NCI-H2171 (cell line): ENCODE results near the gene ZNF541.
"Not testable (repeated sequence)": the region's sequence is repeated elsewhere in the genome, so short reads cannot be mapped to it uniquely, and the experiment has no call there.

Experiments used
- DNase-seq: peaks from one replicate; lab custom pipeline; 2025; lab: John Stamatoyannopoulos, UW

Gene ZNF541

DNA sequence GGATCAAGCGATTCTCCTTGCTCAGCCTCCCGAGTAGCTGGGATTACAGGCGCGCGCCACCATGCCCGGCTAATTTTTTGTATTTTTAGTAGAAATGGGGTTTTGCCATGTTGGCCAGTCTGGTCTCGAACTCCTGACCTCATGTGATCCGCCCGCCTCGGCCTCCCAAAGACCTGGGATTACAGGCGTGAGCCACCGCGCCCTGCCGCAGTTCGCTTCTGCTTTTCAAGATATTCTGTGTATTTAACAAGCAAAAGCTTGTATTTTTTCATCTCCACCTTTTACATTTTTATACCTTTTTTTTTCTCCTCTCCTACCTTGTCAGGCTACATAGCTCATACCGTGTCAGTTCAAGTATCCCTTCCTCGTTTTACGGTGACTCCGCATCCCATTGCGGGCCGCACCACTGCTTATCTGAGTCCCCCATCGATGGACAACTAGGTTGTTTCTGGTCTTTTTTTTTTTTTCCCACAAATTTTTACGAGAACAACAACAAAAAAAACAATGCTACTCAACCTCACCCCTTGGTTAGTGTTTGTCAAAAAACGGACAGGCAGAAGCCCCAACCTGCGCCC lies 26.8 kb upstream of the ZNF541 start:
- not testable (repeated sequence) for DNase-seq

DNA sequence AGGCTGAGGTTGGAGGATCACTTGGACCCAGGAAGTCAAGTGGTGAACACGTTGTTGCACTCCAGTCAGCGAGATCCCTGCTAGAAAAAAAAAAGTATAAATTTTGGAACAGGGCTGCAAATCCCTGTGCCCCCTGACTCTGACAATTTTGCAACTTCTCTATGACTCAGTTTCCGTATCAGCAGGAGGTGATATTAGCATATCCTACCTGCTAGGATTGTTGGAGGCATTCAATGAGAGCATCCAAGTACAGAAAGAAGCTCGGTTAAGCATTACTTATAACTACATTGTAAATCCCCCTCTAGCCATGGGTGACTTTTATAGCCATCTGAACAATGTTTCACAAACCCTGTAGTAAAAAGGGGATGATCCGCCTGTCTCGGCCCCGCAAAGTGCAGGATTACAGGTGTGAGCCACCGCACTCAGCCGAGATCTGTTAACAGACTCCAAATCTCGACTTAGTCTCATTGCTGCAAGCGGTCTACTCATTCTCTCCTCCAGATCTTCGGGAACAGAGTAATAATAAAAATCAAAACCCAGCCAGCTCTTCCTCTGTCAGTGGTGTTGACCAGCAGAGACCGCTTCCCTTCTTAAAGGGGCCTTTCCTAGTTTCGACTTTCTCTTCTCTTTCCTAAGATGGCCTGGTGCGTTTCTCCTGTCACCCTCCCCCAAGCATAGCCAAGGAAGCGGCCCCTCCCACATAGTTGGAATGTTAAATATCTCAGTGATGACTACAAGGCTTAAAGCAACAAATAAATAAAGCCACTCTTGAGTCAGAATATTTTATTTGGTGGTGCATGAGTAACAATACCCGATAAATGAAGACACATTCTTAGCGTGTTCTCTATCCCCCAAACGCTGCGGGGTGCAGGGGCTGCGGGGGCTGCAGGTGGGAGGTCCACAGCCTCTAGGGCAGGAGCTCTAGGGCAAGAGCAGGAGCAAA lies 25.7 kb upstream of the ZNF541 start:
- no peak for DNase-seq

DNA sequence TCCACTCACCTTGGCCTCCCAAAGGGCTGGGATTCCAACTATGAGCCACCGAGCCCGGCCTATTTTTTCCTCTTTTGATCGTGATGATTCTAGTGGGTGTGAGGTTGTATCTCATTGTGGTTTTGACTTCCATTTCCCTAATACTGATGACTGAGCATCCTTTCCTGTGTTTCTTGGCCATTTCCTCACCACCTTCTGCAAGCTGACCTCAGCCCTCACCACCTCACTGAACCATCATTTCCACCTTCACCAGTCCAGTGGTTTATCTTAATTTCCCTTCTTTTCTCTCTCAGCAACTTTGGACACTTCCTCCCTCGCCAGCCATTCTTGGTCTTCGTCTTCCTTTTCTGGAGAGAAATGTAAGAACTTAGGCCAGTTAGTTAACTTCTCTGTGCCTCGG lies 23.0 kb upstream of the ZNF541 start:
- no peak for DNase-seq

DNA sequence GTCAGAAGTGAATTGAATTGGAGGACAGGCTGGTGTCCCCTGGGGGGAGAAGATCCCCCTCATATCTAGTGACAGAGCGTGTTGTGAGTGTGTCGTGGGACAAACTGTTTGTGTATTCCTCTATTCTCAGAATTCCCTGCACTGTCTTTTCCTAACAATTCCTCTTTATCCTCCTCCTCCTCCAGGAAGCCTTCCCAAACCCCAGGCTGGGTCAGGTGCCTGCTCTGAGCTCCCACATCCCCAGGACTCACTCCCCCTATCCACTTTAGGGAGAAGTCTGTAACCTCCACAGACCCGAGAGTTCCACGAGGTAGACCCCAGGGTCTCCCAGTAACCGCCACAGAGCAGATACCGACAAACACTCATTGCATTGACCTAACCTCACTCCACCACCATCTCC lies 20.9 kb upstream of the ZNF541 start:
- no peak for DNase-seq

DNA sequence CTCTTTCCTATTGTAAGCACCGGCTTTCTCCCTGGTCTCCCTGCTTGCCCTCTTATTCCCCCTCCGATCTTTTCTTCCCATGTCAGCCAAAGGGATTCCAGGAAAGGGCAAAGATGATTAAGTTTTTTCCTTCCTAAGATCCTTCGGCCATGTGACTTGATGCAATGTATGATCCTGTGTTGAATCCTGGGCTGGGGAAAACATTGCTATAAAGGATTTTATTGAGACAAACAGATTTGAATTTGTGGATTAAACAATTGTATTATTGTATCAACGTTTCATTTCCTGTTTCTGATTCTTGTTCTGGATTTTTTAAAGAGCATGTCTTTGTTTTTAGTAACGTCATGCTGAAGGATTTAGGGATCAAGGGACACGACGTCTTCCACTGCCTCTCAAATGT lies 16.9 kb upstream of the ZNF541 start:
- DNase-seq, result no peak

DNA sequence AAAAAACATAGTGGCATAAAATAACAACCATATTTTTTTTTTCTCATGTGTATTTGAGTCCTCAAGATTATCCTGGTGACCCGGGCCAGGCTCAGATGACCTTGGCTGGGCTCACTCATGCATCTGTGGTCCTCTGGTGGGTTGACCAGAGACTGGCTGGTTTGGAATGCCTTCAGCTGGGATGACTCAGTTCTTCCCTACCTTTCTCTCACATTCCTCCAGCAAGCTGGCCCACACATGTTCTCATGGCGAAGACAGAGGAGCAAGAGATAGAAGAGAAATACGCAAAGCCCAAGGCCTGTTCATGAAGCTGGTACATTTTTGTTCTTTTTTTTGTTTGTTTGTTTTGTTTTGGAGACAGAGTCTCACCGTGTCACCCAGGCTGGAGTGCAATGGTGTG lies 14.3 kb upstream of the ZNF541 start:
- DNase-seq, result no peak

DNA sequence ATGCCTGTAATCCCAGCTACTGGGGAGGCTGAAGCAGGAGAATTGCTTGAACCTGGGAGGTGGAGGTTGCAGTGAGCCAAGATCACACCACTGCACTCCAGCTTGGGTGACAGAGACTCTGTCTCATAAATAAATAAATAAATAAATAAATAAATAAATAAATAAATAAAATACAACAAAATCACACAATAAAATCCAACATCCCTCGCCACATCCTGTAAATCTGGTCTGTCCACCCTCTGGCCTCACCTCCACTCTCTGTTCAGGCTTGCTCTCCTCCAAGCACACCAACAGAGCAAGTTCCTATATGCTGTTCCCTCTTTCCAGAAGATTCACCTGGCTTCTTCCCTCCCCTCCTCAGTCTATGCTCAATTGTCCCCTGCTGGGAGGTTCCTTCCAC lies 10.2 kb upstream of the ZNF541 start:
- DNase-seq, result not testable (repeated sequence)

DNA sequence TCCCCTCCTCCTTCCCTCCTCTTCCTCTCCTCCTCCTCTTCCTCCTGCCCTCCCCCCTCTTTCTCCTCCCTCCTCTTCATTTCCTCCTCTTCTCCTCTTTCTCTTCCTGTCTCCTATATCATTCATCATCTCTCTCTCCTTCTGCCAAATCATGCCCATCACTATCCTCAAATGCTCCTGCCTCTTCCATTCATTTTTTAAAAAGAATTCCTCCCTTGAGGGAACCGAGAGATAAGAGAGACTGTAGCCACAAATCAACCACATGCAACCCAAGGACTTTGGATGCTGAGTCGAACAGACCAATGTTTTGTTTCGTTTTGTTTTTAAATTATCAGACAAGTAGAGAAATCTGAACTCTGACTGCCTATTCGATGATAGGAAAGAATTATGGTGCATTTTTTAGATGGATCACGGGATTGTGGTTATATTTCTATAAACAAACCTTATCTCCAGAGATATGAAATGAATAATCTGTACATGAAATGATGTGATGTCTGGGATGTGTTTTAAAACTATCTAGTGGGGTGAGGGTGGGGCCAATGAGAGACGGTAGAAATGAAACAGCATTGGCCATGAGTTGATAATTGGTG lies 9.5 kb upstream of the ZNF541 start:
- DNase-seq, result no peak

DNA sequence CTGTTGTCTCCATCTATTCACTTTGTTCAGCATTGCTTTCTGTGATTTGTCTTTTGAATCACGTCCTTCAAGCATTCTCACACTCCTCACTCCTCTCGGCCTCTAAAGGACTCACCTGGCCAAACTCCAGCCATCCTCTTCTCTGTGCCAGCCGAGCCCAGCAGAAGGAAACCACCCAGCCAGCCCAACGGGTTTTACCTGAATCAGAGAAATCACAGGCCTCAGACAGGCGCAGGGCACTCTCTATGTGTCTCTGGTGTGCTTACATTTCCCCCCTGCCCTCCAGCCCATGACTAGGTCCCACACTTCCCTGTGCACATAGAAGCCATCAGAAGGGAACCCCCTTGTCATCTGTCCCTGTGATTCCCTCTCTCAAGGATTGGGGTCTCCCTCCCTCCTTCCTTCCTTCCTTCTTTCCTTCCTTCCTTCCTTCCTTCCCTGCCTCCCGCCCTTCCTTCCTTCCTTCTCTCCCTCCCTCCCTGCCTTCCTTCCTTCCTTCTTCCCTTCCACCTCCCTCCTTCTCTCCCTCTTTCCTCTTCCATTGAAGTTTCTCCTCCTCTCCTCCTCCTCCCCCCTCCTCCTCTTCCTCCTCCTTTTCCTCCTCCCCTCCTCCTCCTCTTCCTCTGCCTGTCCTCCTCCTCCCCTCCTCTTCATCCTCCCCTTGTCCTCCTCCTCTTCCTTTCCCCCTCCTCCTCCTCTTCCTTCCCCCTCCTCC lies 8.8 kb upstream of the ZNF541 start:
- DNase-seq, result no peak

DNA sequence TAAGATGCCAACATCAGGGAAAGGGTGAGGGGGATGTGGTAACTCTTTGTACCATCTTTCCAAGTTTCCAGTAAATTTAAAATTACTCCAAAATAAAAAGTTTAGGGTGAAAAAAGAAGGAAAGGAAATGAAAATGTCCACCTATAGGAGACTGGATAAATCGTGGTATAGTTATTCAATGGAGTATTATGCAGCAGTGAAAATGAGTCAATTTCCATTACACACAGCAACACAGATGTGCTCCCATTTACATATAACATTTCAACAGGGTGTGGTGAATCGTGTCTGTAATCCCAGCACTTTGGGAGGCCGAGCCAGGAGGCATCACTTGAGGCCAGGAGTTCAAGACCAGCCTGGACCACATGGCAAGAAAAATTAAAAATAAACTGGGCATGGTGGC lies 7.4 kb upstream of the ZNF541 start:
- DNase-seq, result no peak

DNA sequence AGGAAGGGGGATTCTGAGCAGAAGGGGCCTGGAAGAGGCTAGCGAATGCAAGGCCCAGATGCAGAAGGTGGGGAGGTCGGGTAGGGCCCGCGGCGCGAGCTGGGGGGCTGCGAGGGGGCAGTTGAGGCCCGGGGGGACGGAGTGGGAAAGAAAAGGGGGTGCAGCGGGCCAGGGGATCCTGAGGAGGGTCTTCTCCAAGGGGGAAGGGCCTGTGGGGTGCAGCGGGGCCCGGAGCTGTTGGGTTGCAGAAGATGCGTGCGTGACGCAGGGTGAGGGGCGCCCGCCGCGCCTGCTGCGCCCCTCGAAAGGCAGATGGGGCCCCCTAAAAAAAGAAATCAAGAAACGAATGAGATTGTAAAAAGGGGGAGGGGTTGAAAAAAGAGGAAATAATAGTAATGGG lies 313 bp downstream of the ZNF541 start:
- DNase-seq, result no peak

DNA sequence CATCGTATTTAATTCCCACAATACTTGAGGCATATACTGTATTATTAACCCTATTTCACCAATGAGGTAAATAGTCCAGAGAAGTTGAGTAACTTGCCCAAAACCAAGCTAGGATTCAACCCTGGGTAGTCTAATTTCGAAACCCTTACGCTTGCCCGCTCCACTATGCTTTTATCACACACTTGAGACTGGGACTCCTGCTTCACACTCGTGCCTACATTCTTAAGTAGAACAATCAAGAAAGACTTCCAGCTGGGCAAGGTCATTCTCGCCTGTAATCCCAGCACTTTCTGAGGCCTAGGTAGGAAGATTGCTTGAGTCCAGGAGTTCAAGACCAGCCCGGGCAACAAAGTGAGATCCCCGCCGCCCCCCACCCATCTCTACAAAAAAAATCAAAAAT lies 3.6 kb downstream of the ZNF541 start:
- no peak for DNase-seq

DNA sequence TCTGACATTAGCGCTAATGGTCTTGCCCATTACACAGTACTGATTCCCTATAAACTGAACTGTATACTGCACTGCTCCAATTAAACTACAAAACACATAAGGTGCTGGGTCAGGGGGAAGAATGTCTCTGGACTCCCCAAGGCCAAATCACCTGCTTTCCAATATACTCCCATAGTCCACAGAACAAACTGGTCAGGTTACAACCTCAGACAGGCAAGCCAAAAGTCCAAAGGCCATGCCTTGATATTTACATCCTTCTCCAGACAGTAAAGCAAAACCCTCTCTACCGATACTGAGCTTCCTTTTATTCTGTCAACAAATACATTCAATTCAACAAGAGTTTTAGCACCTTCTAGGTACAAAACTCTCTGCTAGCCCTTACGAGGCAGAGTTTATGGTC lies 8.9 kb downstream of the ZNF541 start:
- no peak for DNase-seq

DNA sequence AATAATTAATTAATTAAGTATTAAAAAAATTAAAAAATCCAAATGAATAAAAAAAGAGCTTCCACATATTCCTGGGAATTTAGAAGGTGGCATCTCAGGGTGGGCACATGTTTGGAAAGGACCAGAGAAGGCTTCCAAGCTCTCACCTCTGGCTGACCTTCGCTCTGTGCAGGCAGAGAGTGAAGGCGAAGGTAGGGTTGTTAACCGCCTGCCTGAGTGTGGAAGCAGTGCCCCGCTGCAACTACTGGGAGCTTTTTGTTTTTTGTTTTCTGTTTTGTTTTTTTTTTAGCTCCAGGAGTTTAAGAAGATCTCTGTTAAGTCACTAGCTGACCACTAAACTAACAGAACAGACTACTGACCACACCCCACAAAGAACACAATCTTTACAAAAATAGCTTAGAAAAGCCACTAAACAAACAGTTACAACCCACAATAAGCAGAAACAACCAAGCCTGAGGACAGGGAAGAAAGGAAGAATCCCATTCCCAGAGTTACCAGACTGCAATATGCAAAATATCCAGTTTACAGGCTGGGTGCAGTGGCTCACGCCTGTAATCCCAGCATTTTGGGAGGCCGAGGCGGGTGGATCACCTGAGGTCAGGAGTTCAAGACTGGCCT lies 11.4 kb downstream of the ZNF541 start:
- no peak for DNase-seq

DNA sequence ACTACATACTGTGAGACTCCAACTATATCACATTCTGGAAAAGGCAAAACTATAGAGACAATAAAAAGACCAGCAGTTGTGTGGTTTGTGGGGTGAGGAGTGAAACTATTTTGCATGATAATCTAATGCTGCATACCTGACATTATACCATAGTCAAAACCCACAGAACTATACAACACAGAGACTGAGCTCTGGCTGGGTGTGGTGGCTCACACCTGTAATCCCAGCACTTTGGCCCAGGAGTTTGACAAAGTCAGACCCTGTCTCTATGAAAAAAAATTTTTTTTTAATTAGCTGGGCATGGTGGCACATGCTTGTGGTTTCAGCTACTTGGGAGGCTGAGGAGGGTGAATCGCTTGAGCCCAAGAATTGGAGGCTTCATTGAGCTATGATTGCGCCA lies 11.9 kb downstream of the ZNF541 start:
- DNase-seq, result no peak

DNA sequence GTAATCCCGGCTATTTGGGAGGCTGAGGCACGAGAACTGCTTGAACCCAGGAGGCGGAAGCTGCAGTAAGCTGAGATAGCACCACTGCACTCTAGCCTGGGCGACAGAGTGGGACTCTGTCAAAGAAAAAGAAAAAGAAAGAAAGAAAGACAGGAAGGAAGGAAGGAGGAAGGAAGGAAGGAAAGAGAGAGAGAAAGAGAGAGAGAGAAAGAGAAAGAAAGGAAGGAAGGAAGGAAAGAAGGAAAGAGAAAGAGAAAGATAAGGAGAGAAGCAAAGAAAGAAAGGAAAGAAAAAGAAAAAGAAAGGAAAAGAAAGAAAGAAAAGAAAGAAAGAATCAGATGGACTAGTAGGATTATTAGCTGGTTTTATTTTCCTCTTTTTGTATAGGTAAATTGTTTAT lies 22.8 kb downstream of the ZNF541 start:
- DNase-seq, result no peak

DNA sequence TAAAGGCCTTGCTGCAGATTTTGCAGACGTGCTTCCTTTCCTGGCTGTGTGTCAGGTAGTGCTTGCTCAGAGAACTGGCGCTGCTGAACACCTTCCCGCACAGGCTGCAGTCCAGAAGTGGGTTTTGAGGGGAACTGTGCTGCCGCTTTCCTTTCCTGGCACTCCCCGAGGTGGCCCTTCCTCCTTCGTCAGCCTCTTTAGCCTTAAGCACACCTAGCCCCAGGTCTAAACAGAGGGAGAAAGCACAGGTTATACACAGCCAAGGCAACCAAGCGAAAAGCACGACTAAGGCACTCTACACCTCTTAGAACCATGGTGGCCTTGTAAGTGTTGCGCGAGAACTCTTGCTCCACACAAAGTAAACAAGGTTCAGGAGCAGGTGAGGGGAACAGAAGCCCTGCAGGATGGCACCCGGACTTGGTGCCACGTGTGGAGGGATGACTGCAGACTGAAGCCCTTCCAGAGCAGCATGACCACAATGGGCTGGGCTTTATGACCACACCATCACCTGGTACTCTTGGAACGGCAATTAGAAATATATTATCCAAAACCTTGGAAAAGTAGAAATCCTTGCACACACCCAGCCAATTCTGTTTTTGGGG lies 23.6 kb downstream of the ZNF541 start:
- no peak for DNase-seq

DNA sequence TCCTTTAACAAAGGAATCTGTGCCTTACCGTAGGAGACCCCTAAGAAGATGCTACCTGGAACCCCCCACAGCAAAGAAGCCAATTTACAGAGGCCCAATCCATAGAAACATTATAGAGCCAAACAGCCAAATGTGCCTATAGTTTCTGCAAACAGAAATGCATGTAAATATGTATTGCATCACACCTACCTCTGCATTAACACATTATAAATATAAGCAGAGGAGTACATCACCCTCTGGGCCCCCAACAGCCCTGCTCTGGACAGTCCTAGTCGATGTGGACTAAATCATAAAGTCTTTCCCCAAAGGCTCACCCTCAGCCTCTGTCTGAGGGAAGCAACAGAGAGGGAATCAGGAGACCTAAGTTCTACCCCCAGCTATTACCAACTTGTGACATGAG lies 25.7 kb downstream of the ZNF541 start:
- DNase-seq, result no peak

DNA sequence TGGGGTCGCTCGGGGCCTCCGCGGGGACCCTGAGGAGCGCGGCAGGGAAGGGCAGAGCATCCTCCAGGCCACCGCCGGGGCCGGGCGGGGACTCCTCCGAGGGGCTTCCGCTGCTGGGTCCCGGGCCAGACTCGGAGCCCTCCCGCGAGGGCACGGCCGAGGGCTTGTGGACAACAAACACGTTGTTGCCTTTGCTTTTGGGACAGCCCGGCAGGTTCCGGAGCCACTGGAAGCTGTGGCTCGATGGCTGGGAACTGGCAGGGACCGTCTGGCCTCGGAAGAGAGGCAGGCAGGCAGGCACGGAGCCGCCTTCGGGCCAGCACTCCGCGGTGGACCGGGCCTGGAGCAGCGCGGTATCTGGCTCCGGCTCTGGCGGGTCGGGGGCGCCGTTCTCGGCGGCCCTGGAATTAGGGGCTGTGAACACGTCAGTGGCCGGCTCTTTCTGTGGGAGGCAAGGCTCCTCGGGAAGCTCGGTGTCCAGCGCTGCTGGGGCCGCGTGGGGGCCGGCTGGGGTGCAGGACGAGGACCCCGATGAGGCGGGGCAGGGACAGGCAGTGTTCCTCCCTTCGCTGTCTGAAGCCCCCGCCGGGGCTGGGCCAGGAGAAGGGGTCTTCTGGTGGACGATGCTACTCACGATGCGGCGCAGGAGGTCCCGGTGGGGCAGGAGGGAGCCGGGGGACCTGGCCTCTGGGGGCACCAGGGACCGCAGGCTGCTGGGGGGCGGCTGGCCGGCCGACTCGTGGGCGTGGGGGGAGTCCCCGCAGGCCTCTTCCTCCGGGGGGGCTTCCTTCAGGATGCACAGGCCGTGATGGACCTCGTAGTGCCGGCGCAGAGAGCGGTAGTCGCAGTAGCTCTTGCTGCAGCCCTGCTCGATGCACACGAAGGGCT lies 27.6 kb downstream of the ZNF541 start:
- DNase-seq, result no peak

DNA sequence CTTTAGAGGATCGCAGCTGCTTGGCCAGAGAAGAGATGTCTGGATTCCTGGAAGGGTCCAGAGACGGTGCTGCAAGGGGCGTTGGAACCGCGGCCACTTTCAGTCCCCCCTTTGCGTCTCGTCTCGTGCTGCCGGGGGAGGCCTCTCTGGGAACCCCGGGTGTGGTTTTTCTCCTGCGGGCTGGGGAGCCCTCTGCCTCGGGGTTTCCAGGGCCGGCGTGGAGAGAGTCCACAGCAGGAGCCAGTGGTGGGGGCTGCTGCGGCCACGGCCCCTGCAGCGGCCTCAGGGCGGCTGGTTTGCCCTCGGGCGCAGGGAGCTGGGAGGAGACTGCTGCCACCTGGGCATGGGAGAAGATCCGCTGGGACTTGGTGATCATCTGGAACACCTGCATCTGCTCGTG lies 28.5 kb downstream of the ZNF541 start:
- no peak for DNase-seq

DNA sequence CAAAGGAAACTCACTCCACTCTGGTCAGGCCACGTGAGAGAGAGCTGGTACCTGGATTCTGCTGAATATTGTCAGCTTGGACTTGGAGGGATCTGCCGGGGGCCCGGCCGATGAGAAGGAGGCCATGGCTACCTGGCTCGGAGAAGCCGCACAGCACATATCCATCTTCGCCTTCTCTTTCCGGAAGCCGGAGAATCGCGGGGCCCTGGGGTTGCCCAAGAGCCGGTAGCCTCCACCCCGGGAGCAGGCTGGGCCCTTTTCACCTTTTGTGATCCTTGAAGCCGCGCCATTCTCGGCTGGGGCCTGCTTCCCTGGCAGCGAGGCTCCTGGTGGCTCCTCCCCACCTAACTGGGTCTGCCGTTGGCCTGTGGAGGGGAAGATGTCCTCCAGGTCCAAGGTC lies 28.9 kb downstream of the ZNF541 start:
- DNase-seq, result no peak
